ENCODE data around the gene RPS15.
A peak's percentile ranks its signal among the peaks of the same experiment; 100 is the strongest.

RPS15 gene

DNA sequence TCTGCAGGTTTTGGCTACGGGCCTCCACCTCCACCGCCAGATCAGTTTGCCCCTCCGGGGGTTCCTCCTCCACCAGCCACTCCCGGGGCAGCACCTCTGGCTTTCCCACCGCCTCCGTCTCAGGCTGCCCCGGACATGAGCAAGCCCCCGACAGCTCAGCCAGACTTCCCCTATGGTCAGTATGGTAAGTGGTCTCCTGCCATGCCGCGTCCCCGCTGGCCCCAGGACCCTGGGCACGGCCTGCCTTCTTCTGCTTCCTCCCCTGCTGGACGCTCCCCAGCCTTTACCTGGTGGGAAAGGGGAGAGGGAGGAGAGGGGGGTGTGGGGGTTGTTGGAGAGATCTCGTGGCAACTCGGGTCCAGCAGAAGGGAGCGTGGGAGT lies 5.7 kb upstream of the RPS15 start:
- DNase-seq (ENCODE audit: low read depth), result no peak
- H3K4me3 ChIP-seq (replicated peaks; ENCODE audit: low read depth, low read length), result no peak overlapping the region
- TF ChIP-seq, protein P1, sequence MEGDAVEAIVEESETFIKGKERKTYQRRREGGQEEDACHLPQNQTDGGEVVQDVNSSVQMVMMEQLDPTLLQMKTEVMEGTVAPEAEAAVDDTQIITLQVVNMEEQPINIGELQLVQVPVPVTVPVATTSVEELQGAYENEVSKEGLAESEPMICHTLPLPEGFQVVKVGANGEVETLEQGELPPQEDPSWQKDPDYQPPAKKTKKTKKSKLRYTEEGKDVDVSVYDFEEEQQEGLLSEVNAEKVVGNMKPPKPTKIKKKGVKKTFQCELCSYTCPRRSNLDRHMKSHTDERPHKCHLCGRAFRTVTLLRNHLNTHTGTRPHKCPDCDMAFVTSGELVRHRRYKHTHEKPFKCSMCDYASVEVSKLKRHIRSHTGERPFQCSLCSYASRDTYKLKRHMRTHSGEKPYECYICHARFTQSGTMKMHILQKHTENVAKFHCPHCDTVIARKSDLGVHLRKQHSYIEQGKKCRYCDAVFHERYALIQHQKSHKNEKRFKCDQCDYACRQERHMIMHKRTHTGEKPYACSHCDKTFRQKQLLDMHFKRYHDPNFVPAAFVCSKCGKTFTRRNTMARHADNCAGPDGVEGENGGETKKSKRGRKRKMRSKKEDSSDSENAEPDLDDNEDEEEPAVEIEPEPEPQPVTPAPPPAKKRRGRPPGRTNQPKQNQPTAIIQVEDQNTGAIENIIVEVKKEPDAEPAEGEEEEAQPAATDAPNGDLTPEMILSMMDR (IDR thresholded peaks at IDR 0.05; ENCODE audit: low read length, missing control alignments), result no peak

DNA sequence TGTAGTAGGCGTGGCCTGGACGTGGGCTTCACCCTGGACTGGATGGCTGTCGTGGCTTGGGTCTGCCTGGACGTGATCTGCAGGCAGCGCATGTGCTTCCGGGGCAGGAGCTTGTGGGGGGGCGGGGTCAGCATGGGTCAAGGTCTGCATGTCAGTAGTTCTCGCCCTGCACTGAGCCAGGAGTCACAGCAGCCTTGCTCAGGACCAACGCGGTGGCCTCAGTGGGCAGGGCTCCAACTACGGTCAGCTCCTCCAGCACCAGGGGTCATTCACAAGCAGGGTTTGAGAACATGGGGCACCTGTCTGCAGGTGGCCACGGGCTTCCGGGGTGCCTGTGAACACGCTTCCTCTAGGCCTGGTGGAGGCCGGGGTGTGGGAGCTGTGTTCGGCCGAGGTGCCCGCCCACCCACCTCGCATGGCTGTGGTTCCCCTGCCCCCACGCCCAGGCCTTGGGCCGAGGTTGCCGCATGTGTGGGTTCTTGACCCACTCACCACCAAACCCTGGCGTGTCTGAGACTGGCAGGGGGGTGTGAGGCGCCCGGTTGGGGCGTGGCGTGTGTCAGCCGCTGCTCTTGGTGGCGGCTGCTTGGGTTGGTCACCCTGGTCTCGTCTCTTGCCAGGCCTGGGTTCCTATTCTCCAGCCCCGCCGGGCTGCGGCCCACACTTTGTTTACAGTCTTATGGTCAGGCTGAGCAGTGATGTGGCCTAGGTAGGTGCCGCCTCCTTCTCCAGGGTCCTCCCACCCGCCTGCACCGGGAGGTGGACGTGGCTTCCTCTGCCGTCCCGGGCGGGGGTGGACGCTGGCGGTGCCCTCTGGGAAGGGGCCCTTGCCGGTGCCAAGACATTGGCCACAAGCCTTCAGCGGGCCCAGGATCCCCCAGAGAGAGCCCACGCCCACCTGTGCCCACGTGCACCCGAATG lies 4.8 kb upstream of the RPS15 start:
- DNase-seq (ENCODE audit: low read depth), result no peak
- no peak overlapping the region for H3K4me3 ChIP-seq (replicated peaks; ENCODE audit: low read depth, low read length)
- TF ChIP-seq, protein P1 (IDR thresholded peaks at IDR 0.05; ENCODE audit: low read length, missing control alignments), result no peak

DNA sequence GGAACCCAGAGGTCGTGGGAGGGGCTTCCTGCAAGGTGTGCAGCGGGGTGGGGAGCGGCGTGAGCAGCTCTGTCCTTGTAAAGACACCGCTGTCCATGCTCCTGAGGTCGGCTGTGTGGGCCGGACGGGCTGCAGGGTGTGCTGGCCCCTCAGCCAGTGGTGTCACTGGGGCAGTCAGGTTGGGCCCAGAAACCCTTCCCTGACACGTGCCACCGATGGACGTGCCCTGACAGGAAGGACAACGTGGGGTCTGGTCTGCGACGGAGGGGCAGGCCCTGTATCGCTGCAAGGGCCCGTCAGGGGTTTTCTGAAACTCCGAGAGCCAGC lies 4.2 kb upstream of the RPS15 start:
- H3K4me3 ChIP-seq (replicated peaks; ENCODE audit: low read depth, low read length), result no peak overlapping the region
- DNase-seq (ENCODE audit: low read depth), result no peak
- TF ChIP-seq, protein P1 (IDR thresholded peaks at IDR 0.05; ENCODE audit: low read length, missing control alignments), result no peak

DNA sequence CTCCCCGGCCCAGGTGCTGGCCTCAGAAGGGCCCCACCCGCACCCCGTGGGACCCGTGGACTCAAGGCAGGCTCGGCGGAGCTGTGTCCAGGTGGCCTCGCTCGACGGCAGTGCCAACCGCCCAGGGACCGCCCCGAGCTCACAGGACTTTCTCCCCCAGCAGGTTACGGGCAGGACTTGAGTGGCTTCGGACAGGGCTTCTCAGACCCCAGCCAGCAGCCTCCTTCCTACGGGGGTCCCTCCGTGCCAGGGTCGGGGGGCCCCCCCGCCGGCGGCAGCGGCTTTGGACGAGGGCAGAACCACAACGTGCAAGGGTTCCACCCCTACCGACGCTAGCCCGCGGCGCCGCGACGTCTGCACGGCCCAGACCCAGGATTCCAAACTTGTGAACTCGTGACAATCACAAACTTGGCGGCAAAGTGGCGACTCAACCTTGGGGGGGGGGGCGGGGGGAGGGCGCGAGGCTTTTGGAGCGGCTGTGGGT lies 3.6 kb upstream of the RPS15 start:
- TF ChIP-seq, protein P1 (IDR thresholded peaks at IDR 0.05; ENCODE audit: low read length, missing control alignments), result no peak
- H3K4me3 ChIP-seq (replicated peaks; ENCODE audit: low read depth, low read length), result no peak overlapping the region

DNA sequence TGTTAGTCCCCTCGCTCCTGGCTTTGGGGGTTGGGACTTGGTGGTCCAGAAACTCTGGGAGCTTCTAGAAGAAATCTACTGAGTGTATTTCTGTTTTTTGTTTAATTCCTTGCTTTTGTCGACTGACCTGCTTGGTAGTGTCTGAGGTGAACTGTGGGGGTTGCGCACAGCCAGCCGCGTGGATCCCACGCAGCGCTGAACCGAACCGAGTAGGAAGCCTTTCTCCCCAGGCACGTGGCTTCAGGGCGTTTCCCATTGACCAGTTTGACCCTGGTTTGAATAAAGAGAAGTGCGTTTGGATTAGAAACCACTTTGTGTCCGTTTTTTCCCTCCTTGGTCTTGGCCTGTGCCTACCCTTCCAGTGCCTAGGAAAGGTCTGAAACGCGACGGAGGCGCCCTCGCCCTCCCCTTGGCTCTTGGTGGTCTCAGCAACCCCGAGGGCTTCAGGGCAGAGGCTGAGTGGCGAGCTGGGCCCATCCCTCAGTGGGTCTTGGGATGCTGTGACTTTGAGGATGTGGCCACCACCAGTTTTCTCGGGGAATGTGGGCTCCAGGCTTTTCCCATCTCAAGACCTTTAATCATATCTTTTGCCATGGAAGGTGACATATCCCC lies 2.7 kb upstream of the RPS15 start:
- TF ChIP-seq, protein P1 (IDR thresholded peaks at IDR 0.05; ENCODE audit: low read length, missing control alignments), result no peak
- no peak for DNase-seq (ENCODE audit: low read depth)
- no peak overlapping the region for H3K4me3 ChIP-seq (replicated peaks; ENCODE audit: low read depth, low read length)

More for the DNA sequence above, 3.6 kb upstream of the RPS15 start:
- DNase-seq (ENCODE audit: low read depth), result no peak

DNA sequence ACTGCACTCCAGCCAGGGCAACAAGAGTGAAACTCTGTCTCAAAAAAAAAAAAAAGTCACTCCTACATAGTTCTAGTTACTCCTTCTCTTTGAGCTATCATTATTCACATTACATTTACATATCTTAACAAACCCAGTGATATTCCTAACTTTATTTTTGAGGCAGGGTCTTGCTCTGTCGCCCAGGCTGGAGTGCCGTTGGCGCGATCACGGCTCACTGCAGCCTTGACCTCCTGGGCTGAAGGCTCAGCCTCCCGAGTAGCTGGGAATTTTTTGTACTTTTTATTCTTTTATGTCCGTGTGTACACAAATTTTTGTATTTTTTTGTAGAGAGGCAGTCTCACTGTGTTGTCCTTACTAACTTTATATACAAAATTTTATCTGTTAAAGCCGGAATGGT lies 587 bp upstream of the RPS15 start:
- TF ChIP-seq, protein P1 (IDR thresholded peaks at IDR 0.05; ENCODE audit: low read length, missing control alignments), result no peak
- peak overlapping the region; percentile 73 for H3K4me3 ChIP-seq (replicated peaks; ENCODE audit: low read depth, low read length)
- no peak for DNase-seq (ENCODE audit: low read depth)

Data from fibroblast of pulmonary artery (primary cell).